Stomach (tissue), 4 donors: ENCODE data around the gene XIST.

Experiments used
- CTCF ChIP-seq, 7 experiments: fragments of 450-650 bp in 4 of 7; fragments of 200-600 bp in 3 of 7; sonication (generic) in 3 of 7; IDR thresholded peaks; one replicate each; pipeline ENCODE4 v1.5.1; 2016 to 2019; ENCODE audit warnings: antibody characterized with exemption in 7 of 7, control low read depth in 2 of 7, mild to moderate bottlenecking in 1 of 7
- POLR2A ChIP-seq, 4 donors: fragments of 450-650 bp; IDR thresholded peaks; one replicate each; pipeline ENCODE4 v1.6.1; 2016; ENCODE audit warnings: antibody characterized with exemption in 4 of 4, control low read depth in 2 of 4, mild to moderate bottlenecking in 1 of 4, moderate library complexity in 1 of 4

GRCh38 chrX:73863268-73863667 lies 10.8 kb upstream of the XIST start:
- no peak for TF ChIP-seq CTCF (IDR thresholded peaks at IDR 0.05)
- TF ChIP-seq POLR2A (IDR thresholded peaks at IDR 0.05), result no peak
